ENCODE data around the gene RAB11FIP2.

The RAB11FIP2 gene

DNA sequence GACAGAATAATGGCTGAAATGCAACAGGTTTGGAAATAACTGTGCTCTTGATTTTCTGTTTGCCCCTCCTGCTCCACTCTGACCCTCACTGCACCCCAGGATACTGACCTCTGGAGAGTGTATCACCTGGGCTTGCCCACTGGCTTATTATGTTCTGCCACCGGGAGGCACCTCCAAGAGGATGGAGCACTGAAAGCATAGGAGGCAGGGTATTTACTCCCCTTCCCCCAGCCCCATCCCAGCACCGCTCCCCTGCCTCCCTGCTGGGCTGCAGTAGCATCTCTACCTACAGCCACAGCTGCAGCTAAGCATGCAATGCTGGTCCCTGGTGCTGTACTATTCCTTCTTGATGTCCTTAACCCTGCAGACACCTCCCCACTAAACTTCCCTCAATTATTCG lies 26.4 kb downstream of the RAB11FIP2 start:
- Histone ChIP-seq H2AFZ (ENCODE audit: low read length) (no peak overlapping the region), H3K9ac (ENCODE audit: low read length) (no peak overlapping the region), H3F3A (ENCODE audit: insufficient read depth, low read length) (no peaks in the 10 kb centered on the region), H3K4me1 (ENCODE audit: insufficient read depth, low read length, severe bottlenecking) (no peaks in the 10 kb centered on the region), H3K4me3 (ENCODE audit: low read depth, low read length, poor library complexity, severe bottlenecking) (no peak overlapping the region), H3K27me3 (ENCODE audit: insufficient read depth, low read length) (no peaks in the 10 kb centered on the region), H3K79me2 (ENCODE audit: insufficient read depth, low read length) (no peaks in the 10 kb centered on the region), H3K9me2 (ENCODE audit: low read depth, low read length) (no peaks in the 10 kb centered on the region), H3K4me2 (ENCODE audit: low read length) (no peak overlapping the region), H3K9me3 (ENCODE audit: low read length) (no peaks in the 10 kb centered on the region), H3K36me3 (ENCODE audit: insufficient read depth, low read length) (peaks cover 5% of the 10 kb centered on the region; the same call in 1 of the 2 replicates), H3K27ac (ENCODE audit: low read depth, low read length, poor library complexity, severe bottlenecking) (no peak overlapping the region), H4K20me1 (ENCODE audit: insufficient read depth, low read length) (no peaks in the 10 kb centered on the region)
- TF ChIP-seq EZH2 (IDR thresholded peaks at IDR 0.05; ENCODE audit: borderline replicate concordance, low read length), result no peak
- TF ChIP-seq, protein P1, sequence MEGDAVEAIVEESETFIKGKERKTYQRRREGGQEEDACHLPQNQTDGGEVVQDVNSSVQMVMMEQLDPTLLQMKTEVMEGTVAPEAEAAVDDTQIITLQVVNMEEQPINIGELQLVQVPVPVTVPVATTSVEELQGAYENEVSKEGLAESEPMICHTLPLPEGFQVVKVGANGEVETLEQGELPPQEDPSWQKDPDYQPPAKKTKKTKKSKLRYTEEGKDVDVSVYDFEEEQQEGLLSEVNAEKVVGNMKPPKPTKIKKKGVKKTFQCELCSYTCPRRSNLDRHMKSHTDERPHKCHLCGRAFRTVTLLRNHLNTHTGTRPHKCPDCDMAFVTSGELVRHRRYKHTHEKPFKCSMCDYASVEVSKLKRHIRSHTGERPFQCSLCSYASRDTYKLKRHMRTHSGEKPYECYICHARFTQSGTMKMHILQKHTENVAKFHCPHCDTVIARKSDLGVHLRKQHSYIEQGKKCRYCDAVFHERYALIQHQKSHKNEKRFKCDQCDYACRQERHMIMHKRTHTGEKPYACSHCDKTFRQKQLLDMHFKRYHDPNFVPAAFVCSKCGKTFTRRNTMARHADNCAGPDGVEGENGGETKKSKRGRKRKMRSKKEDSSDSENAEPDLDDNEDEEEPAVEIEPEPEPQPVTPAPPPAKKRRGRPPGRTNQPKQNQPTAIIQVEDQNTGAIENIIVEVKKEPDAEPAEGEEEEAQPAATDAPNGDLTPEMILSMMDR (IDR thresholded peaks at IDR 0.05; ENCODE audit: low read length), result no peak

DNA sequence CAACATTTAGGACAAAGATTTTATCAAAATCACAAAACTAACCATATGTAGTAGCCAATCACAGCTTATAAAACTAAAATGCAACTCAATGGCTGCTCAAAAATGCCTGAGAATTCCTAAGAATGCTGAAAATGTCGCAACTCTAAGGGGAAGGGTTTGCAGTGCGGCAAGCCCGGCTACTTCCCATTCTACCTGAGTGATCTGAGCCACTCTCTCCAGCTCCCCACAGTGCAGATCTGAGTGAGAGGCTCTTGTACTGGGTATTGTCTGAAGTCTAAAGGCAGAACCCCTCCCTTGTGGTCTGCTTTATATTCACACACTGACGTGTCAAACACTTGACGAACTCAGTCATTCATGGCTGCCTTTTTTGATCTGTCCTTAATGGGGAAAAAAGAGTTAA lies 28.9 kb downstream of the RAB11FIP2 start:
- no peaks in the 10 kb centered on the region for H3K79me2 ChIP-seq (ENCODE audit: insufficient read depth, low read length)
- no peak overlapping the region for H2AFZ ChIP-seq (ENCODE audit: low read length)
- H3F3A ChIP-seq (ENCODE audit: insufficient read depth, low read length), result no peaks in the 10 kb centered on the region
- no peak overlapping the region for H3K4me3 ChIP-seq (ENCODE audit: low read depth, low read length, poor library complexity, severe bottlenecking)
- no peak overlapping the region for H3K4me2 ChIP-seq (ENCODE audit: low read length)
- H3K9me3 ChIP-seq (ENCODE audit: low read length), result no peaks in the 10 kb centered on the region
- H3K9me2 ChIP-seq (ENCODE audit: low read depth, low read length), result no peaks in the 10 kb centered on the region
- H3K9ac ChIP-seq (ENCODE audit: low read length), result no peak overlapping the region
- no peaks in the 10 kb centered on the region for H3K27me3 ChIP-seq (ENCODE audit: insufficient read depth, low read length)
- no peak for TF ChIP-seq EZH2 (IDR thresholded peaks at IDR 0.05; ENCODE audit: borderline replicate concordance, low read length)
- TF ChIP-seq, protein P1 (IDR thresholded peaks at IDR 0.05; ENCODE audit: low read length), result no peak
- no peak overlapping the region for H3K27ac ChIP-seq (ENCODE audit: low read depth, low read length, poor library complexity, severe bottlenecking)
- no peaks in the 10 kb centered on the region for H4K20me1 ChIP-seq (ENCODE audit: insufficient read depth, low read length)
- H3K4me1 ChIP-seq (ENCODE audit: insufficient read depth, low read length, severe bottlenecking), result no peaks in the 10 kb centered on the region
- peaks cover 12% of the 10 kb centered on the region; the same call in 1 of the 2 replicates for H3K36me3 ChIP-seq (ENCODE audit: insufficient read depth, low read length)

DNA sequence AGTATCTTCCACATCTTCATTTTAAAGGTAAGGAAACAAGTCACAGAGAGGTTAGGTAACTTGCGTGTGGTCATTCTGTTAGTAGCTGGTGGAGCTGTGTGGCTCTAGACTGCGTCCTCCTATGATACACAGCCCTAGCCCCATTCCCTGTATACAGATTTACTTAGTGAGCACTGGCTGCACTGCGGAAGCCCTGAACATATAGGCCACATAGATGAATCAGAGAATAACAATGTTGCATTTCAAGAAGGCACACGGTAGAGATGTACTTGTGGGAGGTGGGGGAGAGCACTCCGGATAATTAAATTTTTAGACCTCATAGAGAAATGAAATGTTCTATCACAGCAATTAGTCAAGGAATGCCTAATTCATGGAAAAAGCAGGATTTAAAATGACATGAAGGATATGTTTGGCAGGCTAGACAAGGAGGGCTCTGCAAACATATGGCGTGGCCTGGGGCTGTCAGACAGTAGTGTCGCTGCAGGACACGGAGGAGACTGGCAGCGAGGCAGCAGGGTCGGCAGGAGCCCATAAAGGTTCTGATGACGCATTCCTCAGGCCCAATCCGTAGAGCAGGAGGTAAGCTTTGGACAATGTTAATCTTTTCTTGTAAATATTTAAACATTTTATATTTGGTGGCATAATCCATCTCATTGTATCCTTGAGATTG lies 29.5 kb downstream of the RAB11FIP2 start:
- Histone ChIP-seq H3K36me3 (ENCODE audit: insufficient read depth, low read length) (peaks cover 12% of the 10 kb centered on the region; the same call in 1 of the 2 replicates), H4K20me1 (ENCODE audit: insufficient read depth, low read length) (no peaks in the 10 kb centered on the region), H3K27ac (ENCODE audit: low read depth, low read length, poor library complexity, severe bottlenecking) (no peak overlapping the region), H3K27me3 (ENCODE audit: insufficient read depth, low read length) (no peaks in the 10 kb centered on the region), H3K79me2 (ENCODE audit: insufficient read depth, low read length) (no peaks in the 10 kb centered on the region), H3K9me3 (ENCODE audit: low read length) (no peaks in the 10 kb centered on the region), H3K9me2 (ENCODE audit: low read depth, low read length) (no peaks in the 10 kb centered on the region), H3K4me1 (ENCODE audit: insufficient read depth, low read length, severe bottlenecking) (no peaks in the 10 kb centered on the region), H3K4me2 (ENCODE audit: low read length) (no peak overlapping the region), H3K4me3 (ENCODE audit: low read depth, low read length, poor library complexity, severe bottlenecking) (no peak overlapping the region), H3F3A (ENCODE audit: insufficient read depth, low read length) (no peaks in the 10 kb centered on the region), H3K9ac (ENCODE audit: low read length) (no peak overlapping the region), H2AFZ (ENCODE audit: low read length) (no peak overlapping the region)
- TF ChIP-seq, protein P1 (IDR thresholded peaks at IDR 0.05; ENCODE audit: low read length), result no peak
- no peak for TF ChIP-seq EZH2 (IDR thresholded peaks at IDR 0.05; ENCODE audit: borderline replicate concordance, low read length)

All from OCI-LY1 (cell line).